ENCODE data around the gene TBXAS1.

DNA sequence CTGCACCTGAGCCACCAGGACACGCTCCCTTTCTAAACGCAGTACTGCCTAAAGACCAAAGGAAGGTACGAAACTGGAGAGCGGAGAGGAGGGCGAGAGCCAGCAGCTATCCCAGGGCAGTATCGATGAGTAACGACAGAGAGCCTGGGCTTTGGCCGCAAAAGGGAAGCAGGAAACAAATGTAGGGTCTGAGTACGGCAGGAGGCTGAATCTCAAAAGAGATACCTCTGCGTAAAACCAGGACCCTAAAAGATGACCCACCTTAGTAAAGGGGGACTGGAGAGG lies 213.3 kb downstream of the TBXAS1 start:
- TF ChIP-seq POLR2A (IDR thresholded peaks at IDR 0.05) (no peak), CTCF (IDR thresholded peaks at IDR 0.05) (no peak)
